WTC11 (cell line): Measurements from ENCODE around the gene AHSP. TPM values are rescaled to one million over a fixed set of nuclear protein-coding genes. Genes with fewer than 3 reads are reported as not detected.
A peak's percentile ranks its signal among the peaks of the same experiment; 100 is the strongest.

ENCODE experiments used
- ATAC-seq: fragments of 200-7000 bp; cut with Tn5 transposase; 2 replicates; pipeline ENCODE4 v1.10.0; 2021; ENCODE audit warnings: mild to moderate bottlenecking, moderate library complexity
- CTCF ChIA-PET: fragments of 300-600 bp; sonication (Branson Sonifier 250); formaldehyde crosslinking; loops from one replicate; lab custom pipeline; 2021; ENCODE audit warnings: antibody characterized with exemption; lab: Charles Lee
- POLR2A ChIA-PET: fragments of 350-600 bp; sonication (Branson Sonifier 250); formaldehyde crosslinking; loops from one replicate; lab custom pipeline; 2021; ENCODE audit warnings: antibody characterized with exemption; lab: Charles Lee
- DNase-seq: peaks from one replicate; pipeline ENCODE4 v3.0.0; 2021; ENCODE audit warnings: low spot score
- H3K27ac Mint-ChIP-seq: 2 replicates; pipeline ENCODE4 v1.8.0; 2021; ENCODE audit warnings: mixed read lengths
- H3K27me3 Mint-ChIP-seq: 2 replicates; pipeline ENCODE4 v1.8.0; 2021; ENCODE audit warnings: low read depth, mild to moderate bottlenecking, moderate library complexity, mixed read lengths
- H3K36me3 Mint-ChIP-seq: 2 replicates; pipeline ENCODE4 v1.8.0; 2021; ENCODE audit warnings: mixed read lengths
- H3K4me1 Mint-ChIP-seq: 2 replicates; pipeline ENCODE4 v1.8.0; 2022; ENCODE audit warnings: mixed read lengths
- H3K4me3 Mint-ChIP-seq: 2 replicates; pipeline ENCODE4 v1.8.0; 2021; ENCODE audit warnings: mild to moderate bottlenecking, moderate library complexity, mixed read lengths
- H3K9me3 Mint-ChIP-seq: 2 replicates; pipeline ENCODE4 v1.8.0; 2021; ENCODE audit warnings: mixed read lengths
- ATF1 ChIP-seq: sonication (generic); formaldehyde crosslinking; IDR thresholded peaks from 2 replicates; pipeline ENCODE4 v1.8.1; 2023; ENCODE audit warnings: mild to moderate bottlenecking, moderate library complexity, missing genetic modification reagents
- E2F5 ChIP-seq: sonication (generic); formaldehyde crosslinking; IDR thresholded peaks from 2 replicates; pipeline ENCODE4 v1.8.1; 2022; ENCODE audit warnings: mild to moderate bottlenecking, moderate library complexity, missing genetic modification reagents
- ERG ChIP-seq: fragments of 250-450 bp; sonication (Bioruptor Pico); IDR thresholded peaks from 2 replicates; pipeline ENCODE4 v1.8.0; 2021; ENCODE audit warnings: mild to moderate bottlenecking
- FOXK1 ChIP-seq: sonication (generic); formaldehyde crosslinking; IDR thresholded peaks from 2 replicates; pipeline ENCODE4 v1.8.0; 2022; ENCODE audit warnings: mild to moderate bottlenecking, moderate library complexity, missing genetic modification reagents
- GABPB1 ChIP-seq: sonication (generic); formaldehyde crosslinking; IDR thresholded peaks from 2 replicates; pipeline ENCODE4 v1.8.1; 2023; ENCODE audit warnings: mild to moderate bottlenecking, missing genetic modification reagents
- MXD4 ChIP-seq: fragments of 250-450 bp; sonication (Bioruptor Pico); IDR thresholded peaks from 2 replicates; pipeline ENCODE4 v1.8.0; 2021; ENCODE audit warnings: mild to moderate bottlenecking, moderate library complexity, borderline replicate concordance
- PRDM15 ChIP-seq: sonication (generic); formaldehyde crosslinking; IDR thresholded peaks from 2 replicates; pipeline ENCODE4 v1.8.0; 2022; ENCODE audit warnings: missing genetic modification reagents
- PREB ChIP-seq: sonication (generic); formaldehyde crosslinking; IDR thresholded peaks from 2 replicates; pipeline ENCODE4 v1.8.1; 2022; ENCODE audit warnings: mild to moderate bottlenecking, missing genetic modification reagents, moderate library complexity, borderline replicate concordance
- PRRX2 ChIP-seq: fragments of 250-450 bp; sonication (Bioruptor Pico); IDR thresholded peaks from 2 replicates; pipeline ENCODE4 v1.8.0; 2021; ENCODE audit warnings: mild to moderate bottlenecking
- SP1 ChIP-seq: sonication (generic); formaldehyde crosslinking; conservative IDR thresholded peaks from 2 replicates; pipeline ENCODE4 v1.8.1; 2022; ENCODE audit warnings: missing genetic modification reagents
- ZBTB21 ChIP-seq: sonication (generic); formaldehyde crosslinking; IDR thresholded peaks from 2 replicates; pipeline ENCODE4 v1.8.1; 2023; ENCODE audit warnings: mild to moderate bottlenecking, missing genetic modification reagents, borderline replicate concordance
- total RNA-seq: library from RNA; stranded (reverse); gene quantifications from 3 replicates; pipeline ENCODE4 v1.2.3, GENCODE V29; 2021
- TF ChIP-seq, protein P1 (sequence below): sonication (generic); formaldehyde crosslinking; IDR thresholded peaks from 2 replicates; pipeline ENCODE4 v1.8.0; 2023; ENCODE audit warnings: missing genetic modification reagents

Gene AHSP
- total RNA-seq, 1 experiment from 2014 or later = 0.81 TPM

GRCh38 chr16:31529108-31529936, 1.6 kb downstream of the AHSP start:
- CTCF ChIA-PET = interaction anchor here (0.6 to 2.7 kb wide), 14 partner anchors 9 to 184 kb away, joined by 3 to 16 read pairs (median 4); partner anchors contain the start of gene RUSF1
- peak; percentile 34 for DNase-seq

More at GRCh38 chr16:31529108-31529936, 1.6 kb downstream of the AHSP start:
- peaks cover 29% of the 10 kb centered on the region for H3K4me1 Mint-ChIP-seq
- H3K9me3 Mint-ChIP-seq = no peaks in the 10 kb centered on the region
- TF ChIP-seq ERG (CRISPR knock-in tag) = no peak
- TF ChIP-seq SP1 (CRISPR knock-in tag) = no peak
- TF ChIP-seq E2F5 = no peak
- no peak for TF ChIP-seq ATF1 (CRISPR knock-in tag)
- TF ChIP-seq ZBTB21 (CRISPR knock-in tag) = no peak
- no peak for TF ChIP-seq MXD4 (CRISPR knock-in tag)
- no peak for TF ChIP-seq PREB (CRISPR knock-in tag)
- TF ChIP-seq PRDM15 (CRISPR knock-in tag) = no peak
- TF ChIP-seq, protein P1, sequence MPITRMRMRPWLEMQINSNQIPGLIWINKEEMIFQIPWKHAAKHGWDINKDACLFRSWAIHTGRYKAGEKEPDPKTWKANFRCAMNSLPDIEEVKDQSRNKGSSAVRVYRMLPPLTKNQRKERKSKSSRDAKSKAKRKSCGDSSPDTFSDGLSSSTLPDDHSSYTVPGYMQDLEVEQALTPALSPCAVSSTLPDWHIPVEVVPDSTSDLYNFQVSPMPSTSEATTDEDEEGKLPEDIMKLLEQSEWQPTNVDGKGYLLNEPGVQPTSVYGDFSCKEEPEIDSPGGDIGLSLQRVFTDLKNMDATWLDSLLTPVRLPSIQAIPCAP = no peak
- no peak for TF ChIP-seq FOXK1 (CRISPR knock-in tag)
- TF ChIP-seq PRRX2 (CRISPR knock-in tag) = no peak
- TF ChIP-seq GABPB1 = no peak
- H3K4me3 Mint-ChIP-seq = peak overlapping the region; percentile 81
- no peaks in the 10 kb centered on the region for H3K36me3 Mint-ChIP-seq
- no peak overlapping the region for H3K27ac Mint-ChIP-seq
- POLR2A ChIA-PET = interaction anchor here (0.9 to 1.5 kb wide), 4 partner anchors 21 to 184 kb away, joined by 3 to 5 read pairs (median 4); partner anchors contain the start of gene RUSF1
- peaks cover 12% of the 10 kb centered on the region for H3K27me3 Mint-ChIP-seq
- ATAC-seq = peak; percentile 72
